ENCODE results near the gene USF2.

DNA sequence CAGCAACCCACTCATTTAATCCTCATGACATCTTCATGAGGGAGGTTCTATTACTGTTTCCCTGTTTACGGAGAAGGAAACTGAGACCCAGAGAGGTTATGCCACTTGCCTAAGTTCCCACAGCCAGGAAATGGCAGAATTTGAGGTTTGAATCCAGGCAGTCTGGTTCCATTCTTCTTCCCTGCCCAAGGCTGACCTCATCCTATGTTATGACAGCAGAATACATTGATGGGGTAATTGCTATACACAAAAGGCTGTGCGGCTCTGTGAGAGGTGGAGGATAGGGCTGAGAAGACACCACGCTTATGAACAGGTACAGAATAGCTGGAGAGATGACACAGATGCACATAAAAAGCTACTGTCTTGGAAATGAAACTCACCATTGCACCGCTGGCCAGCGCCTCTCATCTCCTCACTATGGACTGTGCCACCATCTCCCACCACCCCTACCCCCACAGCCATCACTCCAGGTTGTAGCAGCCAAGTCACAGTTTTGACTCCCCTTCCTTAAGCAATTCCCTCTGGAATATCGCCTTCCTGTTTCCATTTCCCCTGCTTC lies 34.7 kb downstream of the USF2 start:
- TF ChIP-seq CTCF (IDR thresholded peaks at IDR 0.05) (no peak), EZH2 (IDR thresholded peaks at IDR 0.05; ENCODE audit: borderline replicate concordance, insufficient read depth, low read depth, low read length, poor library complexity, severe bottlenecking) (no peak)

All from B cell (primary cell).